C4-2B (cell line): ENCODE measurements around the gene C17orf107.

Experiments used
- CTCF ChIP-seq: fragments of 450-650 bp; conservative IDR thresholded peaks from 2 replicates; pipeline ENCODE4 v1.5.1; 2017; ENCODE audit warnings: mild to moderate bottlenecking
- ZFX ChIP-seq: fragments of 450-650 bp; IDR thresholded peaks from 2 replicates; pipeline ENCODE4 v1.6.1; 2017

GRCh38 chr17:4945944-4946280 lies 46.6 kb downstream of the C17orf107 start:
- TF ChIP-seq CTCF (no peak), ZFX (no peak)
